UCSD-AML1 (cell line): Measurements from ENCODE around the gene SLC37A2.

ENCODE experiments used
- DNase-seq: peaks from one replicate; lab custom pipeline; 2025; ENCODE audit not compliant: unreplicated experiment; lab: John Stamatoyannopoulos, UW

SLC37A2 gene

GRCh38 chr11:125070699-125071254 is 7.7 kb downstream of the SLC37A2 start:
- DNase-seq = peak; percentile 81

GRCh38 chr11:125071435-125071834 is 8.3 kb downstream of the SLC37A2 start:
- no peak for DNase-seq

- DNase-seq = no peak
These were observed 8.7 kb downstream of the SLC37A2 start for GRCh38 chr11:125071846-125072217.

DNA sequence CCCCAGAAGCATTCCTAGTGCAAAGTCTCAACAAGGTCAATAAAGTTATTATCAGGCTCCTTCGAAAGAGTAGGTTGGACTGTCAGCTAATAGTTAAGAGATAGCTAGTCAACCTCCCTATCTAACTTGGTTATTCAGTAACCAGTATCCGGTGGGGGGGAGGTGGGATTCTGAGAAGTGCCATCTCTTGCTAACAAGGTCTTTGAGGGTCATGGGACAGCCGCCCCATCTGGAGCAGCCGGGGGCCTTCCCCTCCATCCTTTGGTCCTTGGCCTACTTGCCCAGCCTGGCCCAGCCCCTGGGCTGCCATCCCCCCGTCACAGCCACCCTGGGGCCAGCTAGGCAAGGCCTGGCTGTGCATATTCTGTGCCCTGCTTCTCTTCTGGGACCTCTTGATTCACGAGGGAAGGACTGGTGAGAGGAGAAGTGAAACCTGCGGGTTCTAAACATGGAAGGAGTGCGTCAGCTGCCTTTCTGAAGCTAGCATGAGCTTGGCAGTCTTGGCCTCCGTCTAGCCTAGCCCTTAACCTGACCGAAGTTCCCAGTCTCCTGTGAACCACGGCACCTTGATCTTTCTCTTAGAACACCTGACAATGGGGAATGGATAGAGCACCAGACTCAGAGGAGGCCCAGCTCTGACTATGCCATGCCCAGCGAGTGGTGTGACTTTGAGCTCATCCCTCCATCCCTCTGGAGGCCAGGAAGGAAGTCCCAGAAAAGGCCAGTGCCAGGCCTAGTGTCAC is 9.3 kb downstream of the SLC37A2 start:
- no peak for DNase-seq

- DNase-seq = no peak
These were observed 10.0 kb downstream of the SLC37A2 start for GRCh38 chr11:125072961-125073590.

DNA sequence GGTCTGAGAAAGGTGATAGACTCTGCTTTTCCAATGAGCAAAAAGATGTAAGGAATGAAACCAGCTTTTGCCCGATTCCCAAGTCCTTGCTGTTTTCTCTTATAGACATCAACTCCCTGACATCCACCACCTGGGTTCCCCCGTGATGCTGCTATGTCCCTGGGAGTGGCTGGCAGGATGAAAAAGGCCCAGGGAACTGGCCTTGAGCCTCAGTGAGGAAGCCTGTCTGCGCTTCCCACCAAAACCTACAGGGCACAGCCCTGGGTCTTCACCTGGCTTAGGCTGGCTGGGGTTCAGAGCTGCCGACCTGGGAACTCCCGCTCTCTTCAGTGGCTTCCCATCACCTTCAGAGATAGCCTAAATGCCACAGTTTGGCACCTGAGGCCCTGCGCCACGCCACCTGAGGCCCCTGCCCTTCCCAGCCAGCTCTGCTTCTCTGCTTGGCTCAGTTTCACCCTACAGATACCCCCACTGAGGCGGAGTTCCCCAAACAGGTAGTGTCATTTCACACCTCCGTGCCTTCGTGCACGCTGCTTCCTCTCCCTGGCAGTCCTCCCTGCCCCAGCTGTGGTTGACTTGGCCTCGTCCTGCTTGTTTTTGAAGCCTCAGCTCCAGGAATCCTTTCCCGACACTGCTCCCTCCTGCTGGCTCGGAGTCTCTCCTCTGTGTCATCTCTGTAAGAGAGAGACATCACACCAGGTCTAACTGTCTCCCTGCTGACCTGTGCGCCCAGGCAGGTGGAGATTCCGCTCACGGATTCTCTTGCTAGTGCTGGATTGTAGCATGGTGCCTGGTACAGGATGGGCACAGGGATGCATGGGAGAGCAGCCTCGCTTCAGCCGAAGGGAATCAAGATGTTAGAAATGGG is 10.7 kb downstream of the SLC37A2 start:
- no peak for DNase-seq

DNA sequence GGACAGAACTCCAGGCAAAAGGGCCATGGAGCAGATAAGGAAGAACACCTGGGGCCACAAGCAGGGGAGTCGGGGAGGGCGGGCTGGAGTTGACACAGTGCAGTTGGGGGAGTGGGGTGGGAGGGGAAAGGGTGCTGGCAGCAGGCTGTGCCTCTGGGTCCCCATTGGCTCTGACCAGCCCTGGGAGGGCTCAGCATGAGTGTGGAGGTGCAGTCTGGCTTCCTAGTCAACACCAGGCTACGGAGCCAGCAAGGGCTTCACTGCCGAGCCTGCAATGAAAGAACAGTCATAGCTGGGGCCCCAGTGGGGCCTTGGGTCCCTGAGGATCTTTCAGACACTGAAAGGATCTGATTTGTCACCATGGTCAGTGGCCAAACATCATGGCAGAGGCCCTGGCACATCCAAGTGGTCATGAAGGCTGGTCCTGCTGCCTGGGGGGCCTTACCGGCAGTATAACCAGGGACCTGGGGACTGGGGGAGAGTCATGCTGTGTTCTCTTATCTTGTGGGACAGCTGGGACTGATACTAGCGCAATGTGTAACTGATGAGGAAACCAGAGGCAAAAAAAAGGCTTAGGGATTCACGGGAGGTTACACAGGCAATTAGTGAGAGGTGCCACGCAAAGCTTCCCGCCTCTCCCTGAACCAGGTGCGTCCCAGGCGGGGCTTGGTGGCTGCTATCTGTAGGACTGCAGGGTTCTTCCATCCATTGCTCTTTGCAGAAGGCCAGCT is 11.6 kb downstream of the SLC37A2 start:
- no peak for DNase-seq

- DNase-seq = no peak
These were observed 12.1 kb downstream of the SLC37A2 start for GRCh38 chr11:125075242-125075625.

DNA sequence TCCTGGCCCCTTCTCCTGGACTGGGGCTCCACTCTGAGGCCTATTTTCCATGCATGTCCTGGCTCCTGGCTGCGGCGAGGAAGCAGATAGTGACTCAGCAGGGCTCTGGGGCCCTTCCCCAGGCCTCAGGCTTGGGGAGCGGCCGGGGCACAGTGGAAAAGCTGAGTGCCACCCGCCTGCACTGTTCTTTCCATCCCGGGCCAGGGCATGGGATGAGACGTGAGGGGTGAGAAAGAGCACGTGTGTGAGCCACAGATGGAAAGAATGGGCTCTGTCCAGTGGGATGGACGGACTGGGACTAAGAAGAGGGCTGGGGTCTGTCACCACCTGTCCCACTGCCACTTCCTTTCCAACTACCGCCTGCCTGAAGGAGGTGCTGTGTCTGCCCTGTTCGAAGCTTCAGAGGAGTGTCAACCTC is 12.8 kb downstream of the SLC37A2 start:
- no peak for DNase-seq

DNA sequence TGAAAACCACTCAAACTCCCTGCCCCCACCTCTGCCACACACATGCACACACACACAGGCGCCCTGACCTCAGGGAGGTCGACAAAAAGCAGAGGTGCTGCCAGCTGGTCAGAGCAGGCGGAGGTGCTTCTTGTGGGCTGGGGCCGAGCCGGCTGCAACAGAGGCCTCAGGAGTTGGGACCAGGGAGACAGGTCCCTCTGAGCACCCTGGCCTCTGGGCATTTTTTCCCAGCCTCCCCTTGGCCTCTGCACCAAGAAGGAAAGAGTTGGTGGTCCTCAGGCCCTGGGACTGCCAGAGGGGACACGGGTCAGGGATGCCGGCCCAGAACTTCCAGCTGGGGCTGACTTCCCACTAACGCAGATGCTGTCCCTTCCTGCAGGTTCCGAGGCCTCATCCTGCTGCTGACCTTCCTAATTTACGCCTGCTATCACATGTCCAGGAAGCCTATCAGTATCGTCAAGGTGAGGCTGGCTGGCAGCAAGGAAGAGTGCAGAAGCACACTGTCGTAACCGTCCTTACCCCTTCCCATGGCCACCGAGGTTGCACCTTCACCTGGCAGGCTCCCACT is 13.4 kb downstream of the SLC37A2 start:
- no peak for DNase-seq

- no peak for DNase-seq
These were observed 14.9 kb downstream of the SLC37A2 start for GRCh38 chr11:125078016-125078415.

GRCh38 chr11:125078516-125079140 is 15.5 kb downstream of the SLC37A2 start:
- no peak for DNase-seq

- DNase-seq = no peak
These were observed 16.2 kb downstream of the SLC37A2 start for GRCh38 chr11:125079151-125079877.

GRCh38 chr11:125079878-125080530 is 16.9 kb downstream of the SLC37A2 start:
- DNase-seq = no peak

DNA sequence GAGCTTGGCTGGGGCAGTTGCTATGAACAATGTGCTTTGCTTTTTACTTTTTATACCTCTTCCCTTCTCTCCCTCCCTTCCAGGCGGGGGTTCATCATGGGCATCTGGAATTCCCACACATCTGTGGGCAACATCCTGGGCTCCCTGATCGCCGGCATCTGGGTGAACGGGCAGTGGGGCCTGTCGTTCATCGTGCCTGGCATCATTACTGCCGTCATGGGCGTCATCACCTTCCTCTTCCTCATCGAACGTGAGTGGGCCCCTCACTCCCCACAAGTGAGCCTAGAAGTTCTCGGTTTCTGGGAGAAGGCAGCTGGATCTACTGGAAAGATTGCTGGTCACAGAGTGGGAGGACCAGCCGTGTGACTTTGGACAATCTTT is 17.4 kb downstream of the SLC37A2 start:
- DNase-seq = no peak

DNA sequence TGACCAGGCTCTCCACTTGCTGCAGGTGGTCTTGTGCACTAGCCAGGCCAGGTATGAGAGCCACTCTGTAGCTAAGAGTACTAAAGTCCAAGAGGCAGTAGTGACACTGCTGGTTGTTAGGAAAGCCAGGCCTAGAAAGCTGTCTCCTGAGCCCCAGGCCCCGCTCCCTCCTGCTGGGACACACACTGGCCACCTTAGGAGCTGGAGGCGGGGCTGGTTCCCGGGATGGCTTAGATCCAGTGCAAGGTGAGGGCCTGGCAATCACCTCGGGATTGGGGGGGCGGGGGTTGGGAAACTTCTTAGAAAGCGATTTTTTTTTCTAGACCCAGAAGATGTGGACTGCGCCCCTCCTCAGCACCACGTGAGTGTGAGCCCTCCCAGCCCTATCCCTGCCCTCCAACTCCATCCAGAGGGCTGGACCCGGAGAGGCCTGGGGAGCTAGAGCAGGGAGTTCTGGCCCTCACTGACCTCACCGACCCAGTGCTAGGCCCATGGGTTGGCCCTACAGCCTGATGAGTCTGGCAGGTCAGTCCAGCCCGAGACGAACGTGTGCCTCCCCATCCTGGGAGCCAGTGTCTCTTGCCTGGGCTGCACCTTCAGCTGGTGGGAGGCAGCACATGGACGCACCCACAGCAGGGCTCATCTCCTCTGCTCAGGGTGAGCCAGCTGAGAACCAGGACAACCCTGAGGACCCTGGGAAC is 18.1 kb downstream of the SLC37A2 start:
- no peak for DNase-seq

- DNase-seq = no peak
These were observed 18.9 kb downstream of the SLC37A2 start for GRCh38 chr11:125082040-125082439.

DNA sequence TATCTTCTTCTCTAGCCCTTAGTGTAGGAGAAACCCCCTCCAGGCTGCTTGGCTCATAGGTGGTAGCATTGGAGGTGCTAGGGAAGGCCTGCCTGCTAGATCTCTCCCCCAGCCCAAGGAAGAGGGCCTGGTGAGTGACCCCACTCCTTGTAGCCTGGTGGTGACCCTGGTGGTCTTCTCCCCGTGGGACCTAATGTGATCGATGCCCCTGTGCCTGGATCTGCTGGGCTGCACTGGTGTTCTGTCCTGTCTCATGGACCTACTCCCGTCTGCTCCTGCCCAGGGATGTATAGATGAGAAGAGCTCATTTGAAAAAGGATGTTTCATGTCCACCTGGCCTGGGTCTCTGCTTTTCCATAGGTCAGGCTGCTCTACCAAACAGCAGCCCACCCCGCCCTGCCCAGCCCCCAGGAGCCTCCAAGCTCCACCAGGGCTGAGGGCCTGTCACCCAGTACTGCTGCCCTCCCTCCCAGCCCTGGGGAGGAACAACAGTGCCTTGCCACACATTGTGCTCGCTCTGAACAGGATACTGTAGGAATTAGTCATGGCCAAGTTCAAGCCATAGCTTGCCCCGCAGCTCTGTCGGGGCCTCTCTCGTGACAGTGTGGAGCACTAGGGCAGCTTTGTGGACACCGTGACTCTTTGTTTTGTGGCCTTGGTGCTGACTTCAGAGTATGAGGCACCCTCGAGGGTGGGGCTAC is 19.7 kb downstream of the SLC37A2 start:
- DNase-seq = no peak
